H9 (cell line): Measurements from ENCODE around the gene TMEM253. TPM values are rescaled to one million over a fixed set of nuclear protein-coding genes. Genes with fewer than 3 reads are reported as not detected.

Experiments used
- DNase-seq: peaks from one replicate; pipeline ENCODE4 v3.0.0-alpha.2; 2017
- H2AFZ ChIP-seq: one replicate; pipeline ENCODE4 v1.6.1; 2013; ENCODE audit warnings: mild to moderate bottlenecking, low read length, control low read depth, moderate library complexity
- H2AK5ac ChIP-seq: 2 replicates; pipeline ENCODE4 v1.6.1; 2013; ENCODE audit warnings: low read length, control low read depth, mixed read lengths; ENCODE audit not compliant: insufficient read length
- H2BK120ac ChIP-seq: one replicate; pipeline ENCODE4 v1.6.1; 2013; ENCODE audit warnings: low read depth, mild to moderate bottlenecking, low read length, control low read depth, inconsistent platforms; ENCODE audit not compliant: poor library complexity, severe bottlenecking
- H2BK12ac ChIP-seq: 2 replicates; pipeline ENCODE4 v1.6.1; 2013; ENCODE audit warnings: low read length, control low read depth, mixed read lengths, low read depth; ENCODE audit not compliant: insufficient read length
- H2BK15ac ChIP-seq: 2 replicates; pipeline ENCODE4 v1.6.1; 2013; ENCODE audit warnings: low read depth, low read length, control low read depth
- H2BK20ac ChIP-seq: one replicate; pipeline ENCODE4 v1.6.1; 2013; ENCODE audit warnings: low read depth, mild to moderate bottlenecking, low read length, control low read depth, inconsistent platforms; ENCODE audit not compliant: poor library complexity, severe bottlenecking
- H2BK5ac ChIP-seq: 2 replicates; pipeline ENCODE4 v1.6.1; 2013; ENCODE audit warnings: low read length, control low read depth, mixed read lengths; ENCODE audit not compliant: insufficient read length
- H3K14ac ChIP-seq: 2 replicates; pipeline ENCODE4 v1.6.1; 2013; ENCODE audit warnings: low read length, control low read depth; ENCODE audit not compliant: insufficient read depth
- H3K18ac ChIP-seq: 2 replicates; pipeline ENCODE4 v1.6.1; 2013; ENCODE audit warnings: low read depth, mild to moderate bottlenecking, mixed read lengths, low read length, control low read depth; ENCODE audit not compliant: insufficient read length
- H3K23ac ChIP-seq: 2 replicates; pipeline ENCODE4 v1.6.1; 2013; ENCODE audit warnings: low read length, control low read depth, mixed read lengths, low read depth; ENCODE audit not compliant: insufficient read length
- H3K23me2 ChIP-seq: 2 replicates; pipeline ENCODE4 v1.6.1; 2013; ENCODE audit warnings: low read depth, mild to moderate bottlenecking, mixed read lengths, low read length, control low read depth; ENCODE audit not compliant: insufficient read length, poor library complexity, severe bottlenecking
- H3K27ac ChIP-seq: 2 replicates; pipeline ENCODE4 v1.5.1; 2013; ENCODE audit warnings: low read length, control low read depth, mixed read lengths, low read depth; ENCODE audit not compliant: insufficient read length
- H3K27me3 ChIP-seq: 2 replicates; pipeline ENCODE4 v1.6.1; 2013; ENCODE audit warnings: low read length, control low read depth, inconsistent platforms; ENCODE audit not compliant: insufficient read depth
- H3K4ac ChIP-seq: 2 replicates; pipeline ENCODE4 v1.6.1; 2013; ENCODE audit warnings: low read depth, mild to moderate bottlenecking, control low read depth, inconsistent platforms, low read length, moderate library complexity
- H3K4me1 ChIP-seq: 2 replicates; pipeline ENCODE4 v1.6.1; 2013; ENCODE audit warnings: low read length, control low read depth, inconsistent platforms; ENCODE audit not compliant: insufficient read depth
- H3K4me2 ChIP-seq: 2 replicates; pipeline ENCODE4 v1.6.1; 2013; ENCODE audit warnings: low read length, control low read depth, mixed read lengths; ENCODE audit not compliant: insufficient read length, insufficient read depth
- H3K56ac ChIP-seq: 2 replicates; pipeline ENCODE4 v1.6.1; 2013; ENCODE audit warnings: low read depth, mild to moderate bottlenecking, mixed read lengths, low read length, control low read depth; ENCODE audit not compliant: insufficient read length
- H3K79me1 ChIP-seq: 2 replicates; pipeline ENCODE4 v1.6.1; 2013; ENCODE audit warnings: low read depth, mild to moderate bottlenecking, moderate library complexity, low read length, control low read depth, inconsistent platforms; ENCODE audit not compliant: insufficient read depth, poor library complexity, severe bottlenecking
- H3K79me2 ChIP-seq: 2 replicates; pipeline ENCODE4 v1.6.1; 2013; ENCODE audit warnings: low read length, control low read depth, inconsistent platforms; ENCODE audit not compliant: insufficient read depth
- H3K9ac ChIP-seq: 2 replicates; pipeline ENCODE4 v1.6.1; 2013; ENCODE audit warnings: low read length, control low read depth, mixed read lengths; ENCODE audit not compliant: insufficient read length; ENCODE audit errors: extremely low read depth
- H3K9me3 ChIP-seq: one replicate; pipeline ENCODE4 v1.6.1; 2013; ENCODE audit warnings: low read depth, low read length, inconsistent platforms; ENCODE audit not compliant: control insufficient read depth
- H3T11ph ChIP-seq: one replicate; pipeline ENCODE4 v1.6.1; 2013; ENCODE audit warnings: mild to moderate bottlenecking, low read length, control low read depth, inconsistent platforms
- H4K20me1 ChIP-seq: one replicate; pipeline ENCODE4 v1.6.1; 2013; ENCODE audit not compliant: control insufficient read depth, insufficient read length, insufficient read depth
- H4K5ac ChIP-seq: 2 replicates; pipeline ENCODE4 v1.6.1; 2013; ENCODE audit warnings: low read depth, mild to moderate bottlenecking, mixed read lengths, low read length, control low read depth; ENCODE audit not compliant: insufficient read length
- H4K8ac ChIP-seq: replicated peaks from 2 replicates; pipeline ENCODE4 v1.6.1; 2013; ENCODE audit warnings: low read length, control low read depth, mixed read lengths, low read depth; ENCODE audit not compliant: insufficient read length
- H4K91ac ChIP-seq: 2 replicates; pipeline ENCODE4 v1.6.1; 2013; ENCODE audit warnings: low read depth, mild to moderate bottlenecking, moderate library complexity, mixed read lengths, low read length, control low read depth; ENCODE audit not compliant: insufficient read length
- H3K27ac Mint-ChIP-seq, 3 experiments: 2 replicates in 2 of 3; 3 replicates in 1 of 3; pipeline ENCODE4 v1.8.0; 2020 to 2021; ENCODE audit warnings: mixed read lengths in 3 of 3, mild to moderate bottlenecking in 1 of 3, moderate library complexity in 1 of 3
- H3K27me3 Mint-ChIP-seq: 2 replicates; pipeline ENCODE4 v1.8.0; 2021; ENCODE audit warnings: low read depth, mild to moderate bottlenecking, moderate library complexity, mixed read lengths
- H3K36me3 Mint-ChIP-seq, 3 experiments: 2 replicates in 2 of 3; 3 replicates in 1 of 3; pipeline ENCODE4 v1.8.0; 2020 to 2021; ENCODE audit warnings: low read depth in 3 of 3, mixed read lengths in 3 of 3; ENCODE audit not compliant: insufficient read depth in 1 of 3
- H3K4me1 Mint-ChIP-seq, 2 experiments: 2 replicates each; pipeline ENCODE4 v1.8.0; 2020; ENCODE audit warnings: mixed read lengths in 2 of 2
- H3K4me3 Mint-ChIP-seq, 2 experiments: 2 replicates in 1 of 2; 3 replicates in 1 of 2; pipeline ENCODE4 v1.8.0; 2020 to 2021; ENCODE audit warnings: mild to moderate bottlenecking in 2 of 2, mixed read lengths in 2 of 2, moderate library complexity in 1 of 2
- H3K9me3 Mint-ChIP-seq, 2 experiments: 2 replicates in 1 of 2; 3 replicates in 1 of 2; pipeline ENCODE4 v1.8.0; 2020; ENCODE audit warnings: mild to moderate bottlenecking in 2 of 2, mixed read lengths in 2 of 2, moderate library complexity in 1 of 2
- WGBS: extraction: QIAGEN DNeasy Blood & Tissue Kit; methylation state at CpG from one replicate; pipeline ENCODE4 v1.1.7; 2013; ENCODE audit warnings: missing lambda C conversion rate, low lambda C conversion rate, mixed read lengths; ENCODE audit not compliant: insufficient read length; ENCODE audit errors: extremely low coverage; 5-methylcytosine and 5-hydroxymethylcytosine counted together
- total RNA-seq: library from RNA; stranded (reverse); gene quantifications from 2 replicates; pipeline ENCODE4 v1.2.1, GENCODE V29; 2021
- TF ChIP-seq, protein P1 (sequence below): fragments of 200-600 bp; sonication (generic); conservative IDR thresholded peaks from 3 replicates; pipeline ENCODE4 v1.8.0; 2021; ENCODE audit warnings: antibody characterized with exemption, mild to moderate bottlenecking

TMEM253 gene
- total RNA-seq, 1 experiment from 2014 or later, result 2.2 TPM

DNA sequence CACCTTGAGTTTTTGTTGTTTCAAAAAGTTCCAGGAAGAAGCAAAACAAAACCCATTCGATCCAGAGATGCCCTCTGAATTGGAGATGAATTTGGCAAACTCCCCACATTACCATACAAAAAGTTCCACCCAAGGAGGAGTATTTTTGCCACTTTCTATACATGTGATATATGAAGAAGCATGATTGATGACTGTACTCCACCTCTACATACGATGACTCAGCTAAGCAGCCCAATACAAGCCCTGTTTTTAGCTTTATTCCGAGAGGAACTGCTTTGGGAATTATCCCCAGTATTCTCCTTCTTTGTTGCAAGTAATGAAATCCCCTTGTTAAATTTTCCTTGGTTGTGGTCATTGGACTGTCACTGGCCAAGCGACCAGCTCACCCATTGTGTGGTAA, 11.4 kb downstream of the TMEM253 start:
- TF ChIP-seq, protein P1, sequence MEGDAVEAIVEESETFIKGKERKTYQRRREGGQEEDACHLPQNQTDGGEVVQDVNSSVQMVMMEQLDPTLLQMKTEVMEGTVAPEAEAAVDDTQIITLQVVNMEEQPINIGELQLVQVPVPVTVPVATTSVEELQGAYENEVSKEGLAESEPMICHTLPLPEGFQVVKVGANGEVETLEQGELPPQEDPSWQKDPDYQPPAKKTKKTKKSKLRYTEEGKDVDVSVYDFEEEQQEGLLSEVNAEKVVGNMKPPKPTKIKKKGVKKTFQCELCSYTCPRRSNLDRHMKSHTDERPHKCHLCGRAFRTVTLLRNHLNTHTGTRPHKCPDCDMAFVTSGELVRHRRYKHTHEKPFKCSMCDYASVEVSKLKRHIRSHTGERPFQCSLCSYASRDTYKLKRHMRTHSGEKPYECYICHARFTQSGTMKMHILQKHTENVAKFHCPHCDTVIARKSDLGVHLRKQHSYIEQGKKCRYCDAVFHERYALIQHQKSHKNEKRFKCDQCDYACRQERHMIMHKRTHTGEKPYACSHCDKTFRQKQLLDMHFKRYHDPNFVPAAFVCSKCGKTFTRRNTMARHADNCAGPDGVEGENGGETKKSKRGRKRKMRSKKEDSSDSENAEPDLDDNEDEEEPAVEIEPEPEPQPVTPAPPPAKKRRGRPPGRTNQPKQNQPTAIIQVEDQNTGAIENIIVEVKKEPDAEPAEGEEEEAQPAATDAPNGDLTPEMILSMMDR, result no peak
- no peak overlapping the region for H2AK5ac ChIP-seq
- H3K27me3 Mint-ChIP-seq, result no peaks in the 10 kb centered on the region

More for the DNA sequence above, 11.4 kb downstream of the TMEM253 start:
- Histone ChIP-seq H3K9me3 (no peaks in the 10 kb centered on the region), H3K23me2 (no peaks in the 10 kb centered on the region), H2AFZ (no peak overlapping the region), H3K79me2 (no peaks in the 10 kb centered on the region), H4K20me1 (no peaks in the 10 kb centered on the region), H2BK20ac (no peak overlapping the region), H3K18ac (no peak overlapping the region), H4K5ac (no peak overlapping the region), H4K91ac (no peak overlapping the region), H3K4me1 (peaks cover 3% of the 10 kb centered on the region; the same call in 1 of the 2 replicates), H3K23ac (no peak overlapping the region), H3K27me3 (no peaks in the 10 kb centered on the region), H3K9ac (no peak overlapping the region), H2BK120ac (no peak overlapping the region), H3T11ph (no peak overlapping the region), H3K56ac (no peak overlapping the region), H2BK5ac (no peak overlapping the region), H3K27ac (no peak overlapping the region), H3K4ac (no peak overlapping the region), H2BK15ac (no peak overlapping the region), H2BK12ac (no peak overlapping the region), H3K14ac (no peak overlapping the region), H4K8ac (no peak overlapping the region), H3K4me2 (no peak overlapping the region), H3K79me1 (no peaks in the 10 kb centered on the region)
- no peak for DNase-seq
- H3K36me3 Mint-ChIP-seq, result no peaks in the 10 kb centered on the region
- H3K9me3 Mint-ChIP-seq, result no peaks in the 10 kb centered on the region
- no CpG with 5 or more reads among the region's 4 CpGs for WGBS
- no peak overlapping the region; a peak in 1 of 7 replicates for H3K27ac Mint-ChIP-seq
- no peak overlapping the region for H3K4me3 Mint-ChIP-seq
- peaks cover 14 to 24% of the 10 kb centered on the region in 2 experiments for H3K4me1 Mint-ChIP-seq
